GM19397 (cell line): ENCODE data around the gene OR9A2.
"Not testable (repeated sequence)": the region's sequence is repeated elsewhere in the genome, so short reads cannot be mapped to it uniquely, and the experiment has no call there.

ENCODE experiments used
- ATAC-seq: cut with Tn5 transposase; IDR thresholded peaks from one replicate; pipeline ENCODE4 v1.9.1; 2021; ENCODE audit warnings: mild to moderate bottlenecking, moderate library complexity; ENCODE audit not compliant: unreplicated experiment

The OR9A2 gene

GRCh38 chr7:142978402-142978801 lies 48.5 kb downstream of the OR9A2 start:
- not testable (repeated sequence) for ATAC-seq
